Measurements from ENCODE around the gene RIOK2. TPM values are rescaled to one million over a fixed set of nuclear protein-coding genes. Genes with fewer than 3 reads are reported as not detected.

The RIOK2 gene
- total RNA-seq, 1 experiment from 2014 or later: 42.9 TPM

DNA sequence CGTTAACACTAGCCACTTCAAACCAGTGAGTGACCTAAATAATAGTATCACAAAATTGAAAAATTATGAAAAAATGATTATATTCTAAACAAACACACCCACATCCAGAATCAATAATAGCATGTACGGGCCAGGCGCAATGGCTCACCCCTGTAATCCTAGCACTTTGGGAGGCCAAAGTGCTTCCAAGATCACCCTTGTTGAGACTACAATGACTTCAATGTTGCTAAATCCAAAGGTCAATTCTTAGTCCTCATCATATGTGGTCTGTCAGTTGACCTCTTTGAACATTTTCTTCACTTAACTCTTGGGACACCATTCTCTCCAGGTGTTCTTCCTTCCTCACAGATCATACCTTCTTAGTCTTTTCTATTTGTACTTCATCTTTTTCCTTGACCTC, 11.3 kb downstream of the RIOK2 start:
- ChIA-PET POLR2A (ENCODE audit: low non-redundant PET) (no interaction called here), CTCF (no interaction called here)
- no peaks in the 10 kb centered on the region for H3K4me1 ChIP-seq (ENCODE audit: insufficient read depth, low read length, poor library complexity, severe bottlenecking)
- no peaks in the 10 kb centered on the region for H3K9me3 ChIP-seq (ENCODE audit: low read depth, low read length, poor library complexity, severe bottlenecking)
- intact Hi-C loops (cut with micrococcal nuclease; ENCODE audit: unreplicated experiment): no loop called here
- H3K27me3 ChIP-seq (replicated peaks; ENCODE audit: insufficient read depth, low read depth, low read length, poor library complexity): no peaks in the 10 kb centered on the region
- H3K4me3 ChIP-seq (ENCODE audit: low read depth, low read length, poor library complexity, severe bottlenecking): no peak overlapping the region
- no peak for DNase-seq (ENCODE audit: low spot score)
- H3K27ac ChIP-seq (ENCODE audit: low read depth, low read length, poor library complexity, severe bottlenecking): no peak overlapping the region
- no peak for TF ChIP-seq EZH2 (IDR thresholded peaks at IDR 0.05; ENCODE audit: borderline replicate concordance, low read depth, low read length, poor library complexity, severe bottlenecking)
- TF ChIP-seq, protein P1, sequence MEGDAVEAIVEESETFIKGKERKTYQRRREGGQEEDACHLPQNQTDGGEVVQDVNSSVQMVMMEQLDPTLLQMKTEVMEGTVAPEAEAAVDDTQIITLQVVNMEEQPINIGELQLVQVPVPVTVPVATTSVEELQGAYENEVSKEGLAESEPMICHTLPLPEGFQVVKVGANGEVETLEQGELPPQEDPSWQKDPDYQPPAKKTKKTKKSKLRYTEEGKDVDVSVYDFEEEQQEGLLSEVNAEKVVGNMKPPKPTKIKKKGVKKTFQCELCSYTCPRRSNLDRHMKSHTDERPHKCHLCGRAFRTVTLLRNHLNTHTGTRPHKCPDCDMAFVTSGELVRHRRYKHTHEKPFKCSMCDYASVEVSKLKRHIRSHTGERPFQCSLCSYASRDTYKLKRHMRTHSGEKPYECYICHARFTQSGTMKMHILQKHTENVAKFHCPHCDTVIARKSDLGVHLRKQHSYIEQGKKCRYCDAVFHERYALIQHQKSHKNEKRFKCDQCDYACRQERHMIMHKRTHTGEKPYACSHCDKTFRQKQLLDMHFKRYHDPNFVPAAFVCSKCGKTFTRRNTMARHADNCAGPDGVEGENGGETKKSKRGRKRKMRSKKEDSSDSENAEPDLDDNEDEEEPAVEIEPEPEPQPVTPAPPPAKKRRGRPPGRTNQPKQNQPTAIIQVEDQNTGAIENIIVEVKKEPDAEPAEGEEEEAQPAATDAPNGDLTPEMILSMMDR (conservative IDR thresholded peaks at IDR 0.05; ENCODE audit: low read depth, low read length): no peak
- no TSS peak for BruUV-seq (replicated peaks)
- peaks cover 69% of the 10 kb centered on the region for H3K36me3 ChIP-seq (ENCODE audit: insufficient read depth, low read length, poor library complexity, severe bottlenecking)

DNA sequence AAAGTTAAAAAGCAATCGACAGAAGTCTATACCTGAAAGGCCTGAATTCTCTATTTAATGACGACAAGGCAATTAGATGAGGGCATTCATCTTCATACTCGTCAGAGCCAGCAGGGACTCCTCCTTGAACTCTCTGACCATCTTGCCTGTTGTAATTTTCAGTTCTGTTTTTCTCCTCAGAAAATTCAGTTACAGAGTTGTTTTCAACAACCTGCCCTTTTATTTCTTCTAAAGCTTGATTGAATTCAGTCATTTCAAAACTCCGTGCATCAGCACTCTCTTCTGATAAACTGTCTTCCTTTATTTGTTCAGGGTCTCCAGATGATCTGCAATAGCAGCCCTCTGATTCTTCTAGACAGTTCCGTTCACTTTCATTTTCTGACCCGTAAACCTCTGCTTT, 15.6 kb downstream of the RIOK2 start:
- Histone ChIP-seq H3K9me3 (ENCODE audit: low read depth, low read length, poor library complexity, severe bottlenecking) (no peaks in the 10 kb centered on the region), H3K36me3 (ENCODE audit: insufficient read depth, low read length, poor library complexity, severe bottlenecking) (peaks cover 48% of the 10 kb centered on the region), H3K27me3 (replicated peaks; ENCODE audit: insufficient read depth, low read depth, low read length, poor library complexity) (no peaks in the 10 kb centered on the region), H3K4me1 (ENCODE audit: insufficient read depth, low read length, poor library complexity, severe bottlenecking) (no peaks in the 10 kb centered on the region), H3K27ac (ENCODE audit: low read depth, low read length, poor library complexity, severe bottlenecking) (no peak overlapping the region), H3K4me3 (ENCODE audit: low read depth, low read length, poor library complexity, severe bottlenecking) (no peak overlapping the region)
- no TSS peak for BruUV-seq (replicated peaks)
- intact Hi-C loops (cut with micrococcal nuclease; ENCODE audit: unreplicated experiment): no loop called here
- POLR2A ChIA-PET (ENCODE audit: low non-redundant PET): no interaction called here
- CTCF ChIA-PET: no interaction called here
- TF ChIP-seq EZH2 (IDR thresholded peaks at IDR 0.05; ENCODE audit: borderline replicate concordance, low read depth, low read length, poor library complexity, severe bottlenecking): no peak
- TF ChIP-seq, protein P1 (conservative IDR thresholded peaks at IDR 0.05; ENCODE audit: low read depth, low read length): no peak
- no peak for DNase-seq (ENCODE audit: low spot score)

DNA sequence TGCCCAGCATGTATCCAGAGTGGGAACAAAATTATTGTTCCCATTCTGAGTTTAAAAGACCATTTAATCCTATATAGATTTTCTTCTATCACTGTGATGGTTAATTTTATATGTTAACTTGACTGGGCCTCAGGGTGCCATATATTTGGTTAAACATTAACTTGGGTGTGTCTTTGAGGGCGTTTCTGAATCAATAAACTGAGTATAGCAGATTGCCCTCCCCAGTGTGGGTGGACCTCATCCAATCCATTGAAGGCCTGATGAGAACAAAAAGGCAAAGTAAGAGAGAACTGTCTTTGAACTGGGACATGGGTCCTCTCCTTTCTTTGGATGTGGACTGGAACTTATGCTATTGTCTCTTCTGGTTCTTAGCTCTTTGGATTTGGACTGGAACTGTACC, 17.3 kb downstream of the RIOK2 start:
- ChIA-PET POLR2A (ENCODE audit: low non-redundant PET) (no interaction called here), CTCF (interaction anchor here (0.7 kb wide), 1 partner anchor 215 kb away, joined by 3 read pairs; no protein-coding TSS in a partner anchor)
- BruUV-seq (replicated peaks): no TSS peak
- no peaks in the 10 kb centered on the region for H3K27me3 ChIP-seq (replicated peaks; ENCODE audit: insufficient read depth, low read depth, low read length, poor library complexity)
- DNase-seq (ENCODE audit: low spot score): no peak
- no peak overlapping the region for H3K27ac ChIP-seq (ENCODE audit: low read depth, low read length, poor library complexity, severe bottlenecking)
- H3K9me3 ChIP-seq (ENCODE audit: low read depth, low read length, poor library complexity, severe bottlenecking): no peaks in the 10 kb centered on the region
- intact Hi-C loops (cut with micrococcal nuclease; ENCODE audit: unreplicated experiment): no loop called here
- no peak overlapping the region for H3K4me3 ChIP-seq (ENCODE audit: low read depth, low read length, poor library complexity, severe bottlenecking)
- H3K4me1 ChIP-seq (ENCODE audit: insufficient read depth, low read length, poor library complexity, severe bottlenecking): no peaks in the 10 kb centered on the region
- H3K36me3 ChIP-seq (ENCODE audit: insufficient read depth, low read length, poor library complexity, severe bottlenecking): peaks cover 51% of the 10 kb centered on the region
- TF ChIP-seq EZH2 (IDR thresholded peaks at IDR 0.05; ENCODE audit: borderline replicate concordance, low read depth, low read length, poor library complexity, severe bottlenecking): no peak
- TF ChIP-seq, protein P1 (conservative IDR thresholded peaks at IDR 0.05; ENCODE audit: low read depth, low read length): no peak
